ENCODE measurements around the gene TIGD6.
A peak's percentile ranks its signal among the peaks of the same experiment; 100 is the strongest.

Gene TIGD6

GRCh38 chr5:150000256-150000989, at the start of gene TIGD6, which contains the start of gene HMGXB3:
Gene TIGD6 (minus strand): TSS chr5:150000654. CDS start chr5:149996348, 4,306 bp downstream.
Gene HMGXB3 (plus strand): TSS chr5:150000739. CDS start chr5:150004853, 4,114 bp downstream.
- TF ChIP-seq, protein P1, sequence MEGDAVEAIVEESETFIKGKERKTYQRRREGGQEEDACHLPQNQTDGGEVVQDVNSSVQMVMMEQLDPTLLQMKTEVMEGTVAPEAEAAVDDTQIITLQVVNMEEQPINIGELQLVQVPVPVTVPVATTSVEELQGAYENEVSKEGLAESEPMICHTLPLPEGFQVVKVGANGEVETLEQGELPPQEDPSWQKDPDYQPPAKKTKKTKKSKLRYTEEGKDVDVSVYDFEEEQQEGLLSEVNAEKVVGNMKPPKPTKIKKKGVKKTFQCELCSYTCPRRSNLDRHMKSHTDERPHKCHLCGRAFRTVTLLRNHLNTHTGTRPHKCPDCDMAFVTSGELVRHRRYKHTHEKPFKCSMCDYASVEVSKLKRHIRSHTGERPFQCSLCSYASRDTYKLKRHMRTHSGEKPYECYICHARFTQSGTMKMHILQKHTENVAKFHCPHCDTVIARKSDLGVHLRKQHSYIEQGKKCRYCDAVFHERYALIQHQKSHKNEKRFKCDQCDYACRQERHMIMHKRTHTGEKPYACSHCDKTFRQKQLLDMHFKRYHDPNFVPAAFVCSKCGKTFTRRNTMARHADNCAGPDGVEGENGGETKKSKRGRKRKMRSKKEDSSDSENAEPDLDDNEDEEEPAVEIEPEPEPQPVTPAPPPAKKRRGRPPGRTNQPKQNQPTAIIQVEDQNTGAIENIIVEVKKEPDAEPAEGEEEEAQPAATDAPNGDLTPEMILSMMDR (IDR thresholded peaks at IDR 0.05; ENCODE audit: insufficient read depth, low read depth, low read length, missing control alignments), result peak; percentile 2
- DNase-seq (ENCODE audit: low read depth), result peak; percentile 89
- peak within 1 kb of the TSS; percentile 71 for H3K4me3 ChIP-seq (ENCODE audit: low read length)

DNA sequence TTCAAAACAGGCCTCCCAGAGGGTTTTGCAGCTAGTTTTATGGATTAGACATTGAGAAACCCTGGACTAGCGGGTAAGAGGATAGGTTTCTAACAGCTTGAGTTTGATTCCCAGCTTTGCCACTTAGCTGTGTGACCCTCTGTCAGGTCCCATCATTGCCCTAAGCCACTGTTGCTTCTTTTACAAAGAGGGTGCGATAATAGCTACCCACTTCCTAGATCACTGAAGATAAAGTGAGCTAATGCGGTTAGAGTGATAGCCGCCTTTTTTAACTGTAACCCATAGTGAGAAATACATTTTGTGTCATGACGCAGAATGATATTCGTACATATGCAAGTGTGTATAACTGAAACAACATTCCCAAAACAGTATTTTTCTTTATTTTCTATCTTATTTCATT, 45.6 kb upstream of the TIGD6 start:
- TF ChIP-seq, protein P1 (IDR thresholded peaks at IDR 0.05; ENCODE audit: insufficient read depth, low read depth, low read length, missing control alignments), result no peak
- no peak overlapping the region for H3K4me3 ChIP-seq (ENCODE audit: low read length)
- DNase-seq (ENCODE audit: low read depth), result no peak

DNA sequence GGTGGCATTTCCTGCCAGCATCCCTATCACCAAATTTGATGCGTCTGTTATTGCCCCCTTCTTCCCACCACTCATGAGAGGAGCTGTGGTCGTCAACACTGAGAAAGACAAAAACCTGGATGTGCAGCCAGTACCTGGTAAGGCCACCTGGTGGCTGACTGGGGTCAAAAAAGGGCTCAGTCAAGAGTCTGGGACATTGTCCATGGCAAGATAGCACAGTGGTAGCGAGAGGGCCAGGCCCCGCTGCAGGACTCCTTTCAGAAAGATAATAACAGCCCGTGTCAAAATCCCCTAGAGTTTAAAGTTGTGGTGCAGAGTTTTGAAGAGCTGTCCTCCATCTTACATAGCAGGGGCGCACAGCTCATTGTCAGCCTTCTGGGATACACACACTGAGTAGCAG, 45.1 kb upstream of the TIGD6 start:
- TF ChIP-seq, protein P1 (IDR thresholded peaks at IDR 0.05; ENCODE audit: insufficient read depth, low read depth, low read length, missing control alignments), result no peak
- no peak overlapping the region for H3K4me3 ChIP-seq (ENCODE audit: low read length)
- no peak for DNase-seq (ENCODE audit: low read depth)

- TF ChIP-seq, protein P1 (IDR thresholded peaks at IDR 0.05; ENCODE audit: insufficient read depth, low read depth, low read length, missing control alignments), result no peak
- H3K4me3 ChIP-seq (ENCODE audit: low read length), result no peak overlapping the region
- no peak for DNase-seq (ENCODE audit: low read depth)
Observed at GRCh38 chr5:150044712-150045111, 44.3 kb upstream of the TIGD6 start.

- DNase-seq (ENCODE audit: low read depth), result peak; percentile 49
- TF ChIP-seq, protein P1 (IDR thresholded peaks at IDR 0.05; ENCODE audit: insufficient read depth, low read depth, low read length, missing control alignments), result no peak
Observed at GRCh38 chr5:150044329-150044681, 43.9 kb upstream of the TIGD6 start.

DNA sequence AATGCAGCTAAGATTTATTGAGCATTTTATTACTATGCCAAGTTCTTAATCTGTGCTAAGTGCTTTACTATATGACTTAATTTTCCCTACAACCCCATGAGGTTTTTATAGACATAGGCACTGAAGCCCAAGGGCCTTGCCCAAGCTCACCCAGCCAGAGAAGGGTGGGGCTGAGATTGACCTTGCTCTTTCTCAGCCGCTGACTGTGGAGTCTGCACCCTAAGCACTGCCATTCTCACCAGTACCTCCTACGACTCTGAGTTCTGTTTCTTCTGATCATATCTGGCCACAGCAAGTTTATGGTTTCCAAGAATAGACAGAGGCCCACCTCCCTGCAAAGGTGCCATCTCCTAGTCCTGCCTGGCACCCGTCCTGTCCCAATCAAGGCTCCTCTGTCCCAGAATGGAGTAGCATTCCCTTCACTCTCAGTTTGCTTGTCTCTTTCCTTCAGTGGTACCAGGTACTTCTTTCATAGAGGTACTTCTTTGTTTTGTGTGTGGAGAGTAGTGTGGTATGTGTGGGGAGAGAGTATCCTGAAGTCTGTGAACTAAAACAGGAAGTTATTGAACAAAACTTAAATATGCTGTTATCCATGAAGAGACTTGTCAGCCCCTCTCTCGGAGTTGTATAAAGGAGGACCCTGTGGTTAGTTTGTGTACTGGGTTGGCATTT, 43.3 kb upstream of the TIGD6 start:
- DNase-seq (ENCODE audit: low read depth), result no peak
- no peak overlapping the region for H3K4me3 ChIP-seq (ENCODE audit: low read length)
- TF ChIP-seq, protein P1 (IDR thresholded peaks at IDR 0.05; ENCODE audit: insufficient read depth, low read depth, low read length, missing control alignments), result no peak

More at GRCh38 chr5:150044329-150044681, 43.9 kb upstream of the TIGD6 start:
- no peak overlapping the region for H3K4me3 ChIP-seq (ENCODE audit: low read length)
